Astrocyte (in vitro differentiated cells and primary cell): ENCODE measurements around the gene TBX18.

Experiments used
- CTCF ChIP-seq: IDR thresholded peaks from 2 replicates; pipeline ENCODE4 v1.5.1; 2011; ENCODE audit warnings: low read depth, mild to moderate bottlenecking, inconsistent platforms, low read length, moderate library complexity; ENCODE audit not compliant: insufficient read depth
- EZH2 ChIP-seq: IDR thresholded peaks from 2 replicates; pipeline ENCODE4 v1.6.1; 2012; ENCODE audit warnings: mild to moderate bottlenecking, low read length, inconsistent platforms; ENCODE audit not compliant: insufficient read depth

DNA sequence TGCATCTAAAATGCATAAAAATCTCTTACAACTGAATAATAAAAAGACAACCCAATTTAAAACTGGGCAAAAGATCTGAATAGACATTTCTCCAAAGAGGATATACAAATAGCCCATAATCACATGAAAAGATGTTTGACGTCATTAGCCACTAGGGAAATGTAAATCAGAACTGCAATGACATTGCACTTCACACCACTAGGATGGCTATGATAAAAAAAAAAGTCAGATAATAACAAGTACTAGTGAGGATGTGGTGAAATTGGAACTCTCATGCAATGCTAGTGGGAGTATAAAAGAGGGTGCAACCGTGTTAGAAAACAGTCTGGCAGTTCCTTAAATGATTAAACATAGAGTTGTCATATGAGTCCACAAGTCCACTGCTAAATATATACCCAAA lies 24.3 kb upstream of the TBX18 start:
- TF ChIP-seq CTCF, result no peak
- no peak for TF ChIP-seq EZH2
